Spleen (tissue), 7 donors: ENCODE results near the gene DLG2.

ENCODE experiments used
- CTCF ChIP-seq, 11 experiments: fragments of 200-600 bp in 7 of 11; fragments of 450-650 bp in 4 of 11; sonication (generic) in 4 of 11; IDR thresholded peaks in 8 of 11; conservative IDR thresholded peaks in 3 of 11; 1 replicate in 7 of 11; 2 replicates in 4 of 11; pipeline versions ENCODE4 v1.4.0 to v1.8.0; 2016 to 2021; ENCODE audit warnings: antibody characterized with exemption in 11 of 11, inconsistent platforms in 4 of 11, mild to moderate bottlenecking in 1 of 11
- POLR2A ChIP-seq, 3 donors: fragments of 450-650 bp; IDR thresholded peaks; one replicate each; pipeline ENCODE4 v1.5.1; 2017; ENCODE audit warnings: antibody characterized with exemption in 3 of 3, mild to moderate bottlenecking in 1 of 3
- donor health status: DM: no; HTN: no; CAD: no; lungs with moderate emphysema.
- donor health status: DM: no; HTN: no; CAD: no.
- donor health status: DM: no; HTN: no; CAD: no.

GRCh38 chr11:83685730-83686129 lies 1941.4 kb downstream of the DLG2 start:
- TF ChIP-seq POLR2A (IDR thresholded peaks at IDR 0.05) (no peak), CTCF (IDR thresholded peaks at IDR 0.05 in 8 of 11, conservative IDR thresholded peaks at IDR 0.05 in 3 of 11) (no peak)
